HG02571 (cell line): ENCODE results near the gene TATDN2.
"Not testable (repeated sequence)": the region's sequence is repeated elsewhere in the genome, so short reads cannot be mapped to it uniquely, and the experiment has no call there.

Experiments used
- ATAC-seq: cut with Tn5 transposase; IDR thresholded peaks from one replicate; pipeline ENCODE4 v1.9.1; 2021; ENCODE audit warnings: mild to moderate bottlenecking, moderate library complexity; ENCODE audit not compliant: unreplicated experiment

Gene TATDN2

GRCh38 chr3:10266936-10267335 is 18.7 kb downstream of the TATDN2 start:
- not testable (repeated sequence) for ATAC-seq

DNA sequence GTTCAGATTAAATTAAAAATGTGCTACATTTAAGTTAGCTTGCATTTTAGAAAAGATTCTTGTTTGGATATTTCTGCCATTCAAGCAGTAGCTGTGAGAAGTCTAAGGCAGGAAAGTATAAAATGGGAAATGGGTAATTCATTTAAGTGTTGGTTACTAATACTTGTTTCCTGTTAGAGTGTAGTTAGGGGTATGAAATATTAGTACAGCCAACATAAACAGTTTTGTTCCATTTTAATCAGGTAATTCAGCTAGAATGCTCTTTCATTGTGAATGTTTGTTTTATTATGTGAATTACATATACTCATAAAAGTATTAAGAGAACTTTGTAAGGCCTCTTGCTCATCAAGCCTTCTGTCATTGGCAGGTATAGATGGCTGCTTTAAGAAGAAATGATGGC is 19.9 kb downstream of the TATDN2 start:
- no peak for ATAC-seq

GRCh38 chr3:10268930-10269329 is 20.7 kb downstream of the TATDN2 start:
- no peak for ATAC-seq

DNA sequence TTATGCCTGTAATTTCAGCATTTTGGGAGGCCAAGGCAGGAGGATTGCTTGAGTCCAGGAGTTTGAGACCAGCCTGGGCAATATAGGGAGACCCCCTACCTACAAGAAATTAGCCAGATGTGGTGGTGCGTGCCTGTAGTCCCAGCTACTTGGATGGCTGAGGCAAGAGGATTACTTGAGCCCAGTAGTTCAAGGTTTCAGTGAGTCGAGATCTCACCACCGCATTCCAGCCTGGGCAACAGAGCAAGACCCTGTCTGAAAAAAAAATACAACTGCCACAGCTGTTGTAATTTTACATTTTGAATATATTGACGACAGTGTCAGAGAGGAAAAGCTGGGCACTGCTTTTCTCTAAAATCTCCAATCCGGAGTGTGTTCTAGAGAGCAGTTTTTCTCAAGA is 21.2 kb downstream of the TATDN2 start:
- no peak for ATAC-seq

DNA sequence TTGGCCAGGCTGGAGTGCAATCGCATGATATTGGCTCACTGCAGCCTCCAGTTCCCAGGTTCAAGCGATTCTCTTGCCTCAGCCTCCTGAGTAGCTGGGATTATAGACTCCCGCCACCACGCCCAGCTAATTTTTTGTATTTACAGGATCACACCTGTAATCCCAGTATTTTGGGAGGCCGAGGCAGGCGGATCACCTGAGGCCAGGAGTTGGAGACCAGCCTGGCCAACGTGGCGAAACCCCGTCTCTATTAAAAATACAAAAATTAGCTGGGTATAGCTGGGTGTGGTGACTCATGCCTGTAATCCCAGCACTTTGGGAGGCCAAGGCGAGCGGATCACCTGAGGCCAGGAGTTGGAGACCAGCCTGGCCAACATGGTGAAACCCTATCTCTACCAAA is 24.2 kb downstream of the TATDN2 start:
- not testable (repeated sequence) for ATAC-seq

DNA sequence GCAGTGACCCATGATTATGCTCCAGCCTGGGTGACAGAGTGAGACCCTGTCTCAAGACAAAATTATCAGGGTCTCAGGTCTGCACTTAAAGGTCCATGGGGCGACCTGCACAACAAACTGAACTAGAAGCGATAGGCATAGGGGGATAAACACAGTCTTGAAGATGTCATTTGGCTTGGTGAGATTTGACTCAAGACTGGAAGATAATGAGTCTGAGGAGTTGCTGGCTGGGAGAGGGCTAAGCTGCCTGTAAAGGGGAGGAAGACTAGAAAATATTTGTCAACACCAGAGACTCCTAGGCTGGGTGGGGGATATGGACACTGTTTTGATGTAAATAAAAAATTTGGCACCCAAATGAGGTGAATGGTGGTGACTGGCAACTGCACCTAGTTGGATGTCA is 24.7 kb downstream of the TATDN2 start:
- ATAC-seq: no peak

- ATAC-seq: no peak
Observed at GRCh38 chr3:10273702-10274305, 25.5 kb downstream of the TATDN2 start.

DNA sequence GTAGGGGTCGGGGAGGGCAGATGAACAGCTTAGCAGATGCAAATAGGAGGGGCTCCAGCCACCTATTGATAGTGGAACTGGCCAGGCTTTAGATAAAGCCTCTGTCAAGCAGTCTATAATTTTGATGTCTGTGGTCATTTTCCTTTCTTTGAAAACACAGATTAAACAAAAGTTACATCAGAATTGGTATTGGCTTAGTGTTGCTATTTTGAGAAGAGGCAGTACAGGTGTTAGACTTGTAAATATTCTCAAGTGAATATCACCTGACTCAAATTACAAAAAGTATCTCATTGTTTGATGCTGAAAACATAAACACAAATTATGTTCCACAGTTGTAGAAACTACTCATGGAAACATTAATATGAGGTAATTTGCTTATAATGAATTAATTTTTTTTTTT is 26.3 kb downstream of the TATDN2 start:
- no peak for ATAC-seq

GRCh38 chr3:10277115-10277625 is 28.9 kb downstream of the TATDN2 start:
- no peak for ATAC-seq

DNA sequence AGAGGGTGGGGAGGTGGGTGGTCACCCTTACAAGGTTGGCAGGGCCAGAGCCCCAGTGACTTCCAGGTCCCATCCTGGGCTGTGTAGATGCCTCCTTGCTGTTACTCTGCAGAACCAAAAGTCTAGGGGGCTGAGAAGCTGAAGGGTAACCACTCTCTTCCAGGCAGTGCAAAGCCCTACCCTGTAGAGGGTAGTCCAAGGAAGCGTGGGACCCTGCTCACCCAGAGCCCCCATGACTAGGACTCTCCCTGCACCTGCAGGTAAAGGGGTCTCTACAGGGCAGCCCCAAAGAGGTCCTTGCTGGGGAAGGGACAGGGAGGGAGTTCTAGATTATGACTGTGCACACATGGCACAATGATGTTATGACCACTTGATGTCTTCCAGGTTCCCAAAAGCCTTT is 30.2 kb downstream of the TATDN2 start:
- no peak for ATAC-seq

DNA sequence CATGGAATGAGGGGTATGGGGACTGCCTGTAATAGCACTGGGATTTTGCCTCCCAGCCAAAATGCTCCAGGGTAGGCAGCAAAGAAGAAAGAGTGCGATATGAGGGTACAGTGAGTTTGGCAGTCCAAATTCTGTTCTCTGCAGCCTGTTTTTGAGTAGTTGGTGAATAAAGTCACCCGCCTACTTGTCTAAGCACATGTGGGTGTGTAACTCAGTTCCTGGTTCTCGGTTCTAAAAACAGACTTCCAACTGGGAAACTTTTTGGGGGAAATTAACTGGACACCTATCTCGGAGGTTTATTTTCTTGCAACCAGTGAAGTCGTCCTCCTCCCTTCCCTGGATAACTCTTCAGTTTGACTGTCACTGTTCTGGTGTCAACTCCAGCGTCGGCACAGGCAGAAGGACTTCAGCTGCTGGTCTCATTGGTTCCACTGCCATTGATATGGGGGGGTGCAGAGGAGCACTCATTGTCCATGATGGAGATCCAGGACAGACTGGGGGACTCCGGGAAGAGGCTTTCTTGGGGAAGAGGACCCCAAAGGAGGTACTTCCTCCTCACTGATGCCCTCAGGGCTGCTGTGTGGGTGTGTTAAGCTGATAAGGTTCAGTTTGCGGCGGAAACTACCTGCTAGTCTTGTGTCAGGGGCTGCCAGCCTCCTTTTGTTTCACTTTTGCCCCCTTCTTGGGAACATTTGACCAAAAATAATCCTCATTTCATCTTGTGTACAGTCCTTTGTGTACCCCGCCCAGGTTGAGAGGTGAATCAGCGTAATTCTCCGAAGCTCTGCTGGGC is 31.3 kb downstream of the TATDN2 start:
- no peak for ATAC-seq

DNA sequence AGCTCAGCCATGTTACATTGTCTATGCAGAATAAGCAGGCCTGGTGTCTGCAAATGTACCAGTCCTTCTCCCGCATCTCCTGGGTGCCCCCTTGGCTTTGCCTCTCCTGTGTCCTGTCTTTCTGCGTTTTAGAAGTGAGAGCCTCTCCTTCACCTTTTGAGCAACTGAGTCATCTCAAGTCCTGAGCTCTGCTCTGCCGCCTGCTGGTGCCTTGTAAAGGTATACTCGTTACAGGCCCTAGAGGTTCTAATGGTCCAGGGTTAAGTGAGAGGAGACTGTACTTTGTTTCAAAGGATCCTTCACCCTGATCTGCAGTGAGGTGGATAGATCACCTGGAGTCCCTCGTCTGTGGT is 31.9 kb downstream of the TATDN2 start:
- no peak for ATAC-seq

- ATAC-seq: no peak
Observed at GRCh38 chr3:10280571-10280970, 32.3 kb downstream of the TATDN2 start.

DNA sequence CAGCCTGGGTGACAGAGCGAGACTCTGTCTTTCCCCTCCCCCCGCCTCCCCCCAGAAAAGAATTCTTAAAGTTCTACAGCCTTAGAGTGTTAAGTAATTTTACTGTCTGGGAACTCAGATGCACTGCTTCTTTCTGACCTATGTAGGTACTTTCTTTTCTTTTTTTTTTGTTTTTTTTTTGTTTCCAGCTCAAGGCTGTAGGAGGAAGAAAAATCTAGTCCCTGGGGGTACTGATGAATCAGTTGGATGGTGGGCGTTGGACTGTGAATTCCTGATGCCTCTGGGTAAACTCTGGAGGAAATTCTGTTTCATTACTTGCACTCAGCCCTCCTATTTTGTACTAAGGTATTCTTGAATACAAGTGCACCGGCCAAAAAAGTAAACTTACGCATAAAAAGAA is 33.7 kb downstream of the TATDN2 start:
- ATAC-seq: no peak

DNA sequence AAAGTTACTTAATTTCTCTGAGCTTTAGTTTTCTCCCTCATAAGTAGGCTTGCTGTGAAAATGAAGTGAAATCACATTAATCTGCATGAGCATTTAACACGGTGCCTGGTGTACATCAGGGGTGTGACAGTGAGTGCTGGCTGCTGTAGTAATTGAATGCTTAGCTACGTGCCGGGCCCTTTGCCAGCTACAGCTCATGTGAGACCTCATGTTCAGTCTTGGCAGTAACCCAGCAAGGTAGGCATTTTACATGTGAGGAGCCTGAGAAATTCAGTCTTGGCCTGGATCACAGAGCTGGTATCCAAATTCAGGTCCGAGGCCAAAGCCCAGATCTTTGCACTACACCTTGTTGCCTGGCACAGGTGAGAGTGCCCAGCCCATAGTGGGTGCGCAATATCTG is 35.4 kb downstream of the TATDN2 start:
- no peak for ATAC-seq

DNA sequence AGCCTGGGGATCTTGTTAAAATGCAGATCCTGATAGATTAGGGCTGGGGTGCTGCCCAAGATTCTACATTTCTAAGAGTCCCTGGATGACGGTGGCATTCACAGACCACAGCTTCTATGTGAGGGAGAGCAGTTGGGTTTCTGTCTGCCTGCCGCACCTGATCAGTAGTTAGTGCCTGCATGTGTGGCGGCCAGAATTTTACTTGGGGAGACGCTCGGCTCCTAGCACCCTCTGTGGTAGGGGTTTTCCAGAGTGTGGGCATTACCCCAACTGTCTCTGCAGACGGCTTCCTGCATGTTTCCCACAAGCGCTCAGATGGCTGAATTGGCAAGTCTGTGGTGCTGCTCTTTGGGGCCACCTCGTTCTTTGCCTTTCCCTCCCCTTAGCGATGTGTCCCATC is 36.2 kb downstream of the TATDN2 start:
- no peak for ATAC-seq

GRCh38 chr3:10285272-10286132 is 37.2 kb downstream of the TATDN2 start:
- no peak for ATAC-seq

- no peak for ATAC-seq
Observed at GRCh38 chr3:10286133-10286524, 37.9 kb downstream of the TATDN2 start.

DNA sequence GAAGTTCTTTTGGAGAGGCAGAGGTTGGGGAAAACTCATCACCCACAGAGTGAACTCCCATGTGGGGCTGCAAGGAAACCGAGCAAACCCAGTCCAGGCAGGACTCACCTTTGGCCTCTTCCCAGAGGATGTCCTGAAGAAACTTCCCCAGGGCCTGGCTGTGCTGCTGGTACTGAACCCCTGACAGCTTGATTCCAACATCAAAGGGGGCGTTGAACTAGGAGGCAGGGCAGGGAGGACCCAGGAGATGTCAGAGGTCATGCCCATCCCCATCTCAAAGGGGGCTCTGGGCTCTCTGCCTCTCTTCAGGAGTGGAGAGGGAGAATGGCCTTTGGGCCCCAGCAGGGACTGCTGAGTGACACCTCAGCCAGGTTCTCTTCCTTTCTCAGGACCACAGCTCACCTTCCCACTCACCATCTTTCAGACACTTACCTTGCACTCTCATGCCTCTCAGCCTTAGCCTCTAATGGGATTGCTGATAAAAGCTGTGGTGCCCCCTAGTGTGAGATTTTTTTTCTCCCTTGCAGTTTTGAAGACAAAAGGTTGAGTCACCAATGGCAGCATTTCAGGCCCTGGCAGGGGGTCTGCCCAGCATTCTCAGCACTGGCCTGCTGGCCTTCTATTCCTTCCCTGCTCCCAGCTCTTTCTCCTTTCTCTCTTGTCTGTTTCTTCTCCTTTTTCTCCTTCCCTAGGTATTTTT is 38.5 kb downstream of the TATDN2 start:
- ATAC-seq: no peak

- ATAC-seq: no peak
Observed at GRCh38 chr3:10287936-10288574, 39.8 kb downstream of the TATDN2 start.

DNA sequence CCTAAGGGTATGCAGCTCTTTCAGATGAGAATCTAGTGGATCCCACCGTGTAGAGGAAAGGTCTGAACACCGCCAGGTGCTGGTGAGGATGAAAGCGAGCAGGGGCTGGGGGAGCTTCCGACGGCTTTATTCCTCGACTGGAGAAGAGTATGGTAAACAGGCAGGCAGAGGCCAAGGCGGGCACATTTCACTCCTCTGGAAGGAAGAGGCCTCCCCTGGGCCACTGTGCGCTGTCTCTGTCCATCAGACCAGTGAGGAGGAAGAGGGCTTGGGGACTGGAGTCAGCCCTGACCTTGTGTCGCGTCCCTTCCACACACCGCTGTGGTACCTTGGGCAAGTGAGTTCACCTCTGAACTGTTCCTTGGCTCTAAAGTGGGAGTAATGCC is 40.3 kb downstream of the TATDN2 start:
- ATAC-seq: no peak
